ENCODE data around the gene ABHD16B. TPM values are rescaled to one million over a fixed set of nuclear protein-coding genes. Genes with fewer than 3 reads are reported as not detected.

The ABHD16B gene
- total and polyA plus RNA-seq, 2 experiments from 2014 or later = not detected

DNA sequence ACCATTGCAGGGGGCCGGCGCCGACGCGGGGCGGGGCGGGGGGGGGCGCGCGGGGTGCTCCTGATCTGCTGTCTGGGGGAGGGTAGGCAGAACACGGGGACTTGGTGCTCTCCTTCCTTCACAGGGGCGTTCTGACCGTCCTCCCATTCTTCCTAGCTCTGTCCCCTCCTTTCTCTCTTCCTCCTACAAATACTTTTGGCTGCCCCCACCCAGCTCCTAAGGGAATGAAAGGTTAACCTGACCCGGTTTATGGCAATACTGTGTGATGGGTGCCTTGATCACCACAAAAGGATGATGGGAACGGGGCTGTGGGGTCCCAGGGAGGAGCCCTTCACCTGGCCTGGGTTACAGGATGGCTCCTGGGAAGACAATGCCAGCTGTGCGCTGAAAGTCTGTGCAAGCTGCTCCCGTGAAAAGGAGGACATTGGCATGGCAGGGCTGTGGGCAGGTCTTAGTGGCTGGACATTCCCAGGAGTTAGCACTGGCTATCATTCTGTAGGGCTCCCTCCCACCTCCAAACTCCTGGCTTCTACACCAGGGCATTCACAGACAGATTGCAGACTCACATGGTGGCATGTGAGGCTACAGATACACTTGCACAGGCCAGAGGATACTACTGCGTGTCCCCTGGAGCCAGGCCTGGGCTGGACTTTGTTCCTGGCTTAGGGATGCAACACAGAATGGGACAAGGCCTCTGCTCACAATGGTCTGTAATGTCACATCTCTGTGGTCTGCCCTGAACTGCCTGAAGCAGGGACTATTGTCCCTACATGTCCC, 1.9 kb downstream of the ABHD16B start:
- H3K27ac ChIP-seq (ENCODE audit: low read depth) = peak overlapping the region; percentile 93; the same call in 1 of the 2 replicates
- Mint-ChIP-seq H3K9me3 (no peaks in the 10 kb centered on the region), H3K27ac (peak overlapping the region; percentile 97), H3K36me3 (ENCODE audit: low read depth) (peaks cover 13% of the 10 kb centered on the region), H3K4me1 (peaks cover 42% of the 10 kb centered on the region), H3K4me3 (peak overlapping the region; percentile 94), H3K27me3 (ENCODE audit: insufficient read depth, low read depth, poor library complexity) (peaks cover 24% of the 10 kb centered on the region)
- H3K4me1 ChIP-seq (ENCODE audit: insufficient read depth) = peaks cover 38% of the 10 kb centered on the region
- H3K36me3 ChIP-seq (ENCODE audit: insufficient read depth) = no peaks in the 10 kb centered on the region; the same call in 1 of the 2 replicates
- DNase-seq (ENCODE audit: low spot score) (no peak), ATAC-seq (no peak)
- no peak overlapping the region for H2AFZ ChIP-seq
- peak overlapping the region; percentile 93 for H3K4me3 ChIP-seq
- peaks cover 36% of the 10 kb centered on the region for H3K79me2 ChIP-seq (replicated peaks; ENCODE audit: insufficient read depth)
- no peaks in the 10 kb centered on the region for H3K9me2 ChIP-seq (ENCODE audit: insufficient read depth)
- TF ChIP-seq, protein P1, sequence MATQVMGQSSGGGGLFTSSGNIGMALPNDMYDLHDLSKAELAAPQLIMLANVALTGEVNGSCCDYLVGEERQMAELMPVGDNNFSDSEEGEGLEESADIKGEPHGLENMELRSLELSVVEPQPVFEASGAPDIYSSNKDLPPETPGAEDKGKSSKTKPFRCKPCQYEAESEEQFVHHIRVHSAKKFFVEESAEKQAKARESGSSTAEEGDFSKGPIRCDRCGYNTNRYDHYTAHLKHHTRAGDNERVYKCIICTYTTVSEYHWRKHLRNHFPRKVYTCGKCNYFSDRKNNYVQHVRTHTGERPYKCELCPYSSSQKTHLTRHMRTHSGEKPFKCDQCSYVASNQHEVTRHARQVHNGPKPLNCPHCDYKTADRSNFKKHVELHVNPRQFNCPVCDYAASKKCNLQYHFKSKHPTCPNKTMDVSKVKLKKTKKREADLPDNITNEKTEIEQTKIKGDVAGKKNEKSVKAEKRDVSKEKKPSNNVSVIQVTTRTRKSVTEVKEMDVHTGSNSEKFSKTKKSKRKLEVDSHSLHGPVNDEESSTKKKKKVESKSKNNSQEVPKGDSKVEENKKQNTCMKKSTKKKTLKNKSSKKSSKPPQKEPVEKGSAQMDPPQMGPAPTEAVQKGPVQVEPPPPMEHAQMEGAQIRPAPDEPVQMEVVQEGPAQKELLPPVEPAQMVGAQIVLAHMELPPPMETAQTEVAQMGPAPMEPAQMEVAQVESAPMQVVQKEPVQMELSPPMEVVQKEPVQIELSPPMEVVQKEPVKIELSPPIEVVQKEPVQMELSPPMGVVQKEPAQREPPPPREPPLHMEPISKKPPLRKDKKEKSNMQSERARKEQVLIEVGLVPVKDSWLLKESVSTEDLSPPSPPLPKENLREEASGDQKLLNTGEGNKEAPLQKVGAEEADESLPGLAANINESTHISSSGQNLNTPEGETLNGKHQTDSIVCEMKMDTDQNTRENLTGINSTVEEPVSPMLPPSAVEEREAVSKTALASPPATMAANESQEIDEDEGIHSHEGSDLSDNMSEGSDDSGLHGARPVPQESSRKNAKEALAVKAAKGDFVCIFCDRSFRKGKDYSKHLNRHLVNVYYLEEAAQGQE (IDR thresholded peaks at IDR 0.05; ENCODE audit: unreplicated experiment) = no peak
- TF ChIP-seq ETS1 (IDR thresholded peaks at IDR 0.05) (no peak), ZNF114 (CRISPR knock-in tag; IDR thresholded peaks at IDR 0.05) (no peak), EZH2 (IDR thresholded peaks at IDR 0.05; ENCODE audit: low read depth, unreplicated experiment) (no peak), ZNF331 (CRISPR knock-in tag; IDR thresholded peaks at IDR 0.05; ENCODE audit: low read depth) (no peak), NANOG (IDR thresholded peaks at IDR 0.05; ENCODE audit: borderline replicate concordance) (no peak), JUNB (IDR thresholded peaks at IDR 0.05; ENCODE audit: unreplicated experiment) (no peak), ZNF462 (CRISPR knock-in tag; IDR thresholded peaks at IDR 0.05) (no peak), EZH2phosphoT487 (IDR thresholded peaks at IDR 0.05; ENCODE audit: unreplicated experiment) (no peak), CREB1 (CRISPR knock-in tag; IDR thresholded peaks at IDR 0.05; ENCODE audit: low read depth) (no peak), POLR2AphosphoS5 (IDR thresholded peaks at IDR 0.05; ENCODE audit: low read depth) (no peak)
- TF ChIP-seq, protein P2, sequence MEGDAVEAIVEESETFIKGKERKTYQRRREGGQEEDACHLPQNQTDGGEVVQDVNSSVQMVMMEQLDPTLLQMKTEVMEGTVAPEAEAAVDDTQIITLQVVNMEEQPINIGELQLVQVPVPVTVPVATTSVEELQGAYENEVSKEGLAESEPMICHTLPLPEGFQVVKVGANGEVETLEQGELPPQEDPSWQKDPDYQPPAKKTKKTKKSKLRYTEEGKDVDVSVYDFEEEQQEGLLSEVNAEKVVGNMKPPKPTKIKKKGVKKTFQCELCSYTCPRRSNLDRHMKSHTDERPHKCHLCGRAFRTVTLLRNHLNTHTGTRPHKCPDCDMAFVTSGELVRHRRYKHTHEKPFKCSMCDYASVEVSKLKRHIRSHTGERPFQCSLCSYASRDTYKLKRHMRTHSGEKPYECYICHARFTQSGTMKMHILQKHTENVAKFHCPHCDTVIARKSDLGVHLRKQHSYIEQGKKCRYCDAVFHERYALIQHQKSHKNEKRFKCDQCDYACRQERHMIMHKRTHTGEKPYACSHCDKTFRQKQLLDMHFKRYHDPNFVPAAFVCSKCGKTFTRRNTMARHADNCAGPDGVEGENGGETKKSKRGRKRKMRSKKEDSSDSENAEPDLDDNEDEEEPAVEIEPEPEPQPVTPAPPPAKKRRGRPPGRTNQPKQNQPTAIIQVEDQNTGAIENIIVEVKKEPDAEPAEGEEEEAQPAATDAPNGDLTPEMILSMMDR (conservative IDR thresholded peaks at IDR 0.05; ENCODE audit: low read depth in 2 of 2) = no peak
- no peaks in the 10 kb centered on the region for H3K27me3 ChIP-seq (ENCODE audit: insufficient read depth)
- H4K20me1 ChIP-seq (replicated peaks; ENCODE audit: insufficient read depth) = peaks cover 8% of the 10 kb centered on the region; the same call in 1 of the 2 replicates
- H3K4me2 ChIP-seq = peak overlapping the region; percentile 85
- H3F3A ChIP-seq (replicated peaks; ENCODE audit: low read depth) = peaks cover 33% of the 10 kb centered on the region
